ENCODE measurements around the gene QRFPR.

QRFPR gene

GRCh38 chr4:121397941-121398601, 17.3 kb upstream of the QRFPR start:
- TF ChIP-seq CTCF (IDR thresholded peaks at IDR 0.05), result no peak
- H3K4me1 ChIP-seq, result no peaks in the 10 kb centered on the region
- no peaks in the 10 kb centered on the region for H3K36me3 ChIP-seq
- peaks cover 0 to 4% (median 0%) of the 10 kb centered on the region in 3 donors for H3K9me3 ChIP-seq
- no peak overlapping the region for H3K27ac ChIP-seq
- intact Hi-C loops (cut with DNase I; ENCODE audit: low total_unique reads), result no loop called here
- DNase-seq, result no peak
- no peaks in the 10 kb centered on the region for H3K27me3 ChIP-seq
- no peak overlapping the region for H3K4me3 ChIP-seq

- no peak for TF ChIP-seq CTCF (IDR thresholded peaks at IDR 0.05)
- no peak overlapping the region for H3K27ac ChIP-seq
- peaks cover 0 to 4% (median 0%) of the 10 kb centered on the region in 3 donors for H3K9me3 ChIP-seq
- no peak for DNase-seq
- no peak overlapping the region for H3K4me3 ChIP-seq
- H3K4me1 ChIP-seq, result no peaks in the 10 kb centered on the region
- H3K27me3 ChIP-seq, result no peaks in the 10 kb centered on the region
- no peaks in the 10 kb centered on the region for H3K36me3 ChIP-seq
- intact Hi-C loops (cut with DNase I; ENCODE audit: low total_unique reads), result no loop called here
Observed at GRCh38 chr4:121397434-121397833, 16.6 kb upstream of the QRFPR start.

GRCh38 chr4:121392426-121393086, 11.7 kb upstream of the QRFPR start:
- DNase-seq, result no peak

GRCh38 chr4:121390335-121390734, 9.5 kb upstream of the QRFPR start:
- no peaks in the 10 kb centered on the region for H3K9me3 ChIP-seq
- H3K36me3 ChIP-seq, result no peaks in the 10 kb centered on the region
- no peak for TF ChIP-seq CTCF (IDR thresholded peaks at IDR 0.05)
- intact Hi-C loops (cut with DNase I; ENCODE audit: low total_unique reads), result no loop called here
- no peaks in the 10 kb centered on the region for H3K27me3 ChIP-seq
- no peak overlapping the region for H3K27ac ChIP-seq
- H3K4me1 ChIP-seq, result no peaks in the 10 kb centered on the region
- no peak overlapping the region for H3K4me3 ChIP-seq
- DNase-seq, result no peak

More at GRCh38 chr4:121392426-121393086, 11.7 kb upstream of the QRFPR start:
- H3K27me3 ChIP-seq, result no peaks in the 10 kb centered on the region
- no peaks in the 10 kb centered on the region for H3K4me1 ChIP-seq
- intact Hi-C loops (cut with DNase I; ENCODE audit: low total_unique reads), result no loop called here
- no peak overlapping the region for H3K4me3 ChIP-seq
- no peaks in the 10 kb centered on the region for H3K36me3 ChIP-seq
- no peak overlapping the region for H3K27ac ChIP-seq
- H3K9me3 ChIP-seq, result no peaks in the 10 kb centered on the region
- no peak for TF ChIP-seq CTCF (IDR thresholded peaks at IDR 0.05)

- intact Hi-C loops (cut with DNase I; ENCODE audit: low total_unique reads), result no loop called here
- Histone ChIP-seq H3K9me3 (no peaks in the 10 kb centered on the region), H3K27ac (no peak overlapping the region), H3K27me3 (peaks cover 0 to 17% of the 10 kb centered on the region in 2 donors), H3K4me1 (peaks cover 0 to 11% (median 9%) of the 10 kb centered on the region in 4 donors), H3K4me3 (no peak overlapping the region), H3K36me3 (no peaks in the 10 kb centered on the region)
- TF ChIP-seq CTCF (IDR thresholded peaks at IDR 0.05), result no peak
- DNase-seq, result no peak
Observed at GRCh38 chr4:121379276-121379675, 1.5 kb downstream of the QRFPR start.

All from tibial artery (tissue), 4 donors.